ENCODE measurements around the gene SCUBE3.

GRCh38 chr6:35194390-35194789, 19.4 kb upstream of the SCUBE3 start:
- no peak for TF ChIP-seq XRCC3 (IDR thresholded peaks at IDR 0.05)
- TF ChIP-seq IRF2 (CRISPR knock-in tag; IDR thresholded peaks at IDR 0.05) = no peak
- TF ChIP-seq BRF2 (IDR thresholded peaks at IDR 0.05; ENCODE audit: borderline replicate concordance, insufficient read depth, insufficient read length) = no peak
- TF ChIP-seq ZNF740 (CRISPR knock-in tag; IDR thresholded peaks at IDR 0.05) = no peak
- TF ChIP-seq ZNF740 (tag; IDR thresholded peaks at IDR 0.05) = no peak
- no peak for TF ChIP-seq ZNF398 (CRISPR knock-in tag; IDR thresholded peaks at IDR 0.05)
- no peak for TF ChIP-seq ZNF830 (CRISPR knock-in tag; IDR thresholded peaks at IDR 0.05)
- no peak for TF ChIP-seq CEBPB (tag; IDR thresholded peaks at IDR 0.05)
- TF ChIP-seq SMARCA5 (IDR thresholded peaks at IDR 0.05) = no peak
- TF ChIP-seq STAT6 (CRISPR knock-in tag; IDR thresholded peaks at IDR 0.05) = no peak
